ENCODE measurements around the gene CD207.

GRCh38 chr2:70831861-70832260, 3.8 kb downstream of the CD207 start:
- TF ChIP-seq SUZ12 (IDR thresholded peaks at IDR 0.05; ENCODE audit: low read length) (no peak), EGR1 (IDR thresholded peaks at IDR 0.05; ENCODE audit: borderline replicate concordance, low read depth, low read length) (no peak), BACH1 (IDR thresholded peaks at IDR 0.05; ENCODE audit: low read length) (no peak), SIN3A (conservative IDR thresholded peaks at IDR 0.05 in 1 of 2, IDR thresholded peaks at IDR 0.05 in 1 of 2; ENCODE audit: low read depth in 1 of 2, low read length in 2 of 2) (no peak), SP1 (IDR thresholded peaks at IDR 0.05; ENCODE audit: low read depth, low read length) (no peak), TBP (IDR thresholded peaks at IDR 0.05; ENCODE audit: low read depth, low read length) (no peak), GABPA (IDR thresholded peaks at IDR 0.05; ENCODE audit: borderline replicate concordance, insufficient read depth, low read length) (no peak), SP2 (IDR thresholded peaks at IDR 0.05; ENCODE audit: low read length) (no peak)
- TF ChIP-seq, protein P1, sequence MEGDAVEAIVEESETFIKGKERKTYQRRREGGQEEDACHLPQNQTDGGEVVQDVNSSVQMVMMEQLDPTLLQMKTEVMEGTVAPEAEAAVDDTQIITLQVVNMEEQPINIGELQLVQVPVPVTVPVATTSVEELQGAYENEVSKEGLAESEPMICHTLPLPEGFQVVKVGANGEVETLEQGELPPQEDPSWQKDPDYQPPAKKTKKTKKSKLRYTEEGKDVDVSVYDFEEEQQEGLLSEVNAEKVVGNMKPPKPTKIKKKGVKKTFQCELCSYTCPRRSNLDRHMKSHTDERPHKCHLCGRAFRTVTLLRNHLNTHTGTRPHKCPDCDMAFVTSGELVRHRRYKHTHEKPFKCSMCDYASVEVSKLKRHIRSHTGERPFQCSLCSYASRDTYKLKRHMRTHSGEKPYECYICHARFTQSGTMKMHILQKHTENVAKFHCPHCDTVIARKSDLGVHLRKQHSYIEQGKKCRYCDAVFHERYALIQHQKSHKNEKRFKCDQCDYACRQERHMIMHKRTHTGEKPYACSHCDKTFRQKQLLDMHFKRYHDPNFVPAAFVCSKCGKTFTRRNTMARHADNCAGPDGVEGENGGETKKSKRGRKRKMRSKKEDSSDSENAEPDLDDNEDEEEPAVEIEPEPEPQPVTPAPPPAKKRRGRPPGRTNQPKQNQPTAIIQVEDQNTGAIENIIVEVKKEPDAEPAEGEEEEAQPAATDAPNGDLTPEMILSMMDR (IDR thresholded peaks at IDR 0.05; ENCODE audit: control extremely low read depth in 1 of 3, insufficient read depth in 1 of 3, low read depth in 1 of 3, low read length in 3 of 3) = no peak

Data from H1 (cell line).